ENCODE results near the gene SLIT3.

SLIT3 gene

GRCh38 chr5:169126481-169127021 is 174.4 kb downstream of the SLIT3 start:
- H3K4me3 ChIP-seq (ENCODE audit: low read depth, low read length), result no peak overlapping the region
- no peak for DNase-seq (ENCODE audit: low read depth)
- TF ChIP-seq POLR2A (IDR thresholded peaks at IDR 0.05; ENCODE audit: extremely low read depth, insufficient read length), result no peak
- TF ChIP-seq CTCF (IDR thresholded peaks at IDR 0.05; ENCODE audit: low read depth, low read length), result no peak
- TF ChIP-seq, protein P1, sequence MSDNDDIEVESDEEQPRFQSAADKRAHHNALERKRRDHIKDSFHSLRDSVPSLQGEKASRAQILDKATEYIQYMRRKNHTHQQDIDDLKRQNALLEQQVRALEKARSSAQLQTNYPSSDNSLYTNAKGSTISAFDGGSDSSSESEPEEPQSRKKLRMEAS (IDR thresholded peaks at IDR 0.05; ENCODE audit: low read depth, low read length), result no peak
- TF ChIP-seq MYC (IDR thresholded peaks at IDR 0.05; ENCODE audit: low read depth, low read length), result no peak

DNA sequence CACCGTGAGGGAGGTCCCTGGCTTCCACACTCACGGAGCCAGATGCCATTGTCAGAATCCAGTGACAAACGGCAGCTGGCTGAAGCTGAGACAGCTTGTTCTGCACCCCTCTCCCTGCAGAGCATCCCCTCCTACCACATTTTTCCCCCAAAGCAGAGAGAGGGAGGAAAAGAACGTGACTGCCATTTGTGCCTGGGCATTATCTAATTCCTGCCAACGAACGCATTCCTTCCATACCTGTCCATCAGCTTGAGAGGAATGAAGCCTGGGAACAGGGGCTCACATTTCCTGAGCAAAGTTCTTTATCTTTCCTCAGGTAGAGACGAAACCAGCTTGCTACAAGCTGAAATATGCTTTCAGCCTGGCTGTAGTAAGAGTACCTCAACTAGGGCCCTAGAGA is 175.4 kb downstream of the SLIT3 start:
- no peak overlapping the region for H3K4me3 ChIP-seq (ENCODE audit: low read depth, low read length)
- no peak for DNase-seq (ENCODE audit: low read depth)
- no peak for TF ChIP-seq POLR2A (IDR thresholded peaks at IDR 0.05; ENCODE audit: extremely low read depth, insufficient read length)
- TF ChIP-seq, protein P1 (IDR thresholded peaks at IDR 0.05; ENCODE audit: low read depth, low read length), result no peak
- no peak for TF ChIP-seq CTCF (IDR thresholded peaks at IDR 0.05; ENCODE audit: low read depth, low read length)
- no peak for TF ChIP-seq MYC (IDR thresholded peaks at IDR 0.05; ENCODE audit: low read depth, low read length)

GRCh38 chr5:169122951-169123350 is 178.0 kb downstream of the SLIT3 start:
- DNase-seq (ENCODE audit: low read depth), result no peak
- TF ChIP-seq POLR2A (IDR thresholded peaks at IDR 0.05; ENCODE audit: extremely low read depth, insufficient read length), result no peak
- no peak for TF ChIP-seq CTCF (IDR thresholded peaks at IDR 0.05; ENCODE audit: low read depth, low read length)
- no peak for TF ChIP-seq MYC (IDR thresholded peaks at IDR 0.05; ENCODE audit: low read depth, low read length)
- no peak overlapping the region for H3K4me3 ChIP-seq (ENCODE audit: low read depth, low read length)

GRCh38 chr5:169121630-169122420 is 179.1 kb downstream of the SLIT3 start:
- TF ChIP-seq MYC (IDR thresholded peaks at IDR 0.05; ENCODE audit: low read depth, low read length), result no peak
- TF ChIP-seq POLR2A (IDR thresholded peaks at IDR 0.05; ENCODE audit: extremely low read depth, insufficient read length), result no peak
- TF ChIP-seq, protein P1 (IDR thresholded peaks at IDR 0.05; ENCODE audit: low read depth, low read length), result no peak
- TF ChIP-seq CTCF (IDR thresholded peaks at IDR 0.05; ENCODE audit: low read depth, low read length), result no peak
- DNase-seq (ENCODE audit: low read depth), result no peak

GRCh38 chr5:169119288-169120048 is 181.5 kb downstream of the SLIT3 start:
- DNase-seq (ENCODE audit: low read depth), result no peak
- TF ChIP-seq CTCF (IDR thresholded peaks at IDR 0.05; ENCODE audit: low read depth, low read length), result no peak
- TF ChIP-seq MYC (IDR thresholded peaks at IDR 0.05; ENCODE audit: low read depth, low read length), result no peak
- TF ChIP-seq POLR2A (IDR thresholded peaks at IDR 0.05; ENCODE audit: extremely low read depth, insufficient read length), result no peak
- TF ChIP-seq, protein P1 (IDR thresholded peaks at IDR 0.05; ENCODE audit: low read depth, low read length), result no peak
- H3K4me3 ChIP-seq (ENCODE audit: low read depth, low read length), result no peak overlapping the region

More at GRCh38 chr5:169121630-169122420, 179.1 kb downstream of the SLIT3 start:
- H3K4me3 ChIP-seq (ENCODE audit: low read depth, low read length), result no peak overlapping the region

Measured in NB4 (cell line).